AG10803 (cell line): ENCODE measurements around the gene RAB19.
"Not testable (repeated sequence)": the region's sequence is repeated elsewhere in the genome, so short reads cannot be mapped to it uniquely, and the experiment has no call there.

Experiments
- DNase-seq: peaks from one replicate; pipeline ENCODE4 v3.0.0; 2010; ENCODE audit warnings: low read depth
- H3K4me3 ChIP-seq: 2 replicates; pipeline ENCODE4 v1.5.1; 2011; ENCODE audit warnings: mild to moderate bottlenecking, low read length, control low read depth
- CTCF ChIP-seq: conservative IDR thresholded peaks from 2 replicates; pipeline ENCODE4 v1.5.1; 2011; ENCODE audit warnings: mild to moderate bottlenecking, low read length, control low read depth, inconsistent platforms

The RAB19 gene

DNA sequence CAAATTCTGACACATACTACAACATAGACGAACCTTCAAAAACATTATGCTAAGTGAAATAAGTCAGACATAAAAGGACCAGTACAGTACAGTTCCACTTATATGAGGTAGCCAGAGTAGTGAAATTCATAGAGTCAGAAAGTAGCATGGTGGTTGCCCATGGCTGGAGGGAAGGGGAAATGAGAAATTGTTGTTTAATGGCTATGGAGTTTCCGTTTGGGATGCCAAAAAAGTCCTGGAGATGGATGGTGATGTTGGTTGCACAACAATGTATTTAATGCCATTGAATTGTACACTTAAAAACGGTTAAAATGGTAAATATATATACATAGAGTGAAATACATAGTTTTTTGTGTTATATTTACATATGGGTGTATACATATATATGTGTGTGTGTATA lies 3.5 kb upstream of the RAB19 start:
- no peak for DNase-seq
- no peak for TF ChIP-seq CTCF

DNA sequence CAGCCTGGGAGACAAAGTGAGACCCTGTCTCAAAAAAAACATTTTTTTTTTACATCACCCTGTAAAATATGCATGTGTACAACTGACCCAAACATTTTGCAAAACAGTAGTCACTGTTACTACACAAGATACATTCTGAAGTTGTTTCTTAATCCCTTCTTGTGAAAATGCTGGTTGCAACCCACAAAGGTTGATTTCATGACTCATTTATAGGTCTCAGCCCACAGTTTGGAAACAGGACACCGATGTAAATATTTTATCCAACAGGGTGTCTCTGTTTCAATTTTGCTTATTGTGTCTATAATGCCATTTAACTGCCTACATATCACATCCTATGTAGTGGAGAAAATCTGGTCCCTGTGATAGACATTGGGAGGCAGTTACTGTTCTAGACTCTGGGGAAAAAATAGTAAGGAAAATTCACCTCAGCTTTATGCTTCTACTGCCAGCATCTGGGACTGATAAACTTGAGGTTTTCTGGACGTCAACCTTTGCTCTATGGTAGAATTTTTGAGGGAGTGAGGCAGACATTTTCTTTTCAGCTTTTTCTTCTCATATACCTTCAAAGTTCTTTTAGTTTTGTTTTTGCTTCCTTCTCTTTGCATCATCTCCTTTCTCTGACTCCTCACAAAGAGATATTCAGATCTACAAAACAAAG lies 1.6 kb upstream of the RAB19 start:
- TF ChIP-seq CTCF: no peak
- H3K4me3 ChIP-seq: no peak overlapping the region
- peak; percentile 76 for DNase-seq

More for the DNA sequence above, 3.5 kb upstream of the RAB19 start:
- H3K4me3 ChIP-seq: no peak overlapping the region

DNA sequence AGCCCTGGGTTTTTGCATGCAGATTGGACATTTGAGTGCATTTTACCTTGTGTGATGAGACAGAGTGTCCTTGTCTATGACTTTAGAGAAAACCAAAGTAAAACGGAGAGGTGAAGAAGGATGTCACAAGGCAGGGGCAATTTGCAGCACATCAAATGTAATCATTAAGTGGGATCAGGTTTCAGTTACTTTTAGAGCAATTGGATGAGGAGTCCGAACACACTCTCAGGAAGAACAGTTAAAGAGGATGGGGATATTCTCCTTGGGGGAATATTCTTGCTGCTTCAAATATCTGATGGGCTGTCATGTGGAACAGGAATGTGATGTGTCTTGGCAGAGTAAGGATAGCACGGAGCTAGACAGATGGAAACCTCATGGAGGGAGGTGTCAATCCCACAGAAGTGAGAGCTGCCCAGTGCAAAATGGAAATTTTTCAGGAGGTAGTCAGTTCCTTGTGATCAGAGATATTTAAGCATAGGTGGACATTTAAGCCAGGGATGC lies 757 bp downstream of the RAB19 start:
- H3K4me3 ChIP-seq: no peak overlapping the region
- DNase-seq: peak; percentile 18
- TF ChIP-seq CTCF: no peak

DNA sequence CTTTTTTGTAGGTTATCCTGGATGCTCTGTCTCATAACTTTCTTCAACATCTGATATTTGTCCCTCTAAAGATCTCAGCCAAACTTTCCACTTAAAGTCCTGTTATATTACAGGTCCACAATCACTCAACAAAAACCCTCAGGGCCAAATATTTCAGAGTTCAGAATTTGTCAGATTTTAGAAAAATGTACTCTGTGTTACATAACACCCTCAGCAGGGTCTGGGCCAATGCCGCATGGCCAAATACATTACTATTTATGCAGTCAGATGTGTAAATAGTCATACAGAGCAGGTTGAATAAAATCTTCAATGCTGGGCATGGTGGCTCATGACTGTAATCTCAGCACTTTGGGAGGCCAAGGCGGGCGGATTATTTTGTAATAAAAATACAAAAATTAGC lies 11.5 kb downstream of the RAB19 start:
- no peak for DNase-seq
- H3K4me3 ChIP-seq: no peak overlapping the region
- TF ChIP-seq CTCF: no peak

- not testable (repeated sequence) for DNase-seq, H3K4me3 ChIP-seq
Measured at GRCh38 chr7:140415816-140416215, 12.0 kb downstream of the RAB19 start.

DNA sequence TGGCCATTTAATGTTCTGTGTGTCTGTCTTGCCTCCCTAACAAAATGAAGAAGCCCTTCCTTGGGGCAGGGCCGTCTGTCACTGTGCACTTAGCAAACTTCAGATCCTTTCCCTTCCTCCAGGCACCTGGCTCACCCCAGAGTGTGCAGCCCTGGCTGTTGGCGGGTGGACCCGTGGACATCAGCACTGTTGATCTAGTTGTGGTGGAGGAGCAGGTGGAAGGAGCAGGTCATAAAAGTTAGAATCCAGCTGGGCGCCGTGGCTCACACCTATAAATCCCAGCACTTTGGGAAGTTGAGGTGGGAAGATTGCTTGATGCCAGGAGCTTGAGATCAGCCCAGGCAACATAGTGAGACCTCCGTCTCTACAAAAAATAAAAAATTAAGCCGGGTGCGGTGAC lies 12.7 kb downstream of the RAB19 start:
- no peak overlapping the region for H3K4me3 ChIP-seq
- DNase-seq: no peak
- no peak for TF ChIP-seq CTCF

DNA sequence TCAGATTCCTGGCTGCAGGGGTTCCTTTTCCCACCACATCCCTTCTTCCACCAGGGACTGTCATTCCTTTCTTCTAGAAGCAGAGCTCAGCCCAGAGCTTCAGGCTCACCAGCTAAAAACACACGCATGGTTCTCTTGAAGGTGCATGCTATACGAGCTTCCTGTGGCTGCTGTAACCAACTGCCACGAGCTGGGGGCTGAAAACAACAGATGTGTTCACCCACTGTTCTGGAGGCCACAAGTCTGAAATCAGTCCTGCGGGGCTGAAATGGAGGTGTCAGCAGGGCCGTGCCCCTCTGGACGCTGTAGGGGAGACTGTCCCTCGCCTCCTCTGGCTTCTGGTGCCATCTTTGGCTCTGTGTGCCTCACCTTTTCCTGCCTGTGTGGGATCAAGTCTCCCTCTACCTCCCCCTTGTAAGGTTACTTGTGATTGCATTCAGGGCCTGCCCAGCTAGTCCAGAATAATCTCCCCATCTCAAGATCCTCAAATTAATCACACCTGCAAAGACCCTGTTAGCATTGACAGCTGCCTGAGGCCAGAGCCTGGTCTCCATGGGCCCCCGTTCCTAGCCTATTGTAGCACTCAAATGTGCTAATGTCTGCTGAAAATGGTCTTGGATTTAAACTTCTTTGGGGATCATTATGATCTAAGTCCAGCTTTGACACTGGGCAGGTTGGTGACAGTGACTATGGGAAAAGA lies 13.7 kb downstream of the RAB19 start:
- no peak overlapping the region for H3K4me3 ChIP-seq
- DNase-seq: no peak
- TF ChIP-seq CTCF: no peak

- not testable (repeated sequence) for H3K4me3 ChIP-seq, DNase-seq
Measured at GRCh38 chr7:140418156-140418472, 14.3 kb downstream of the RAB19 start.
